Stomach (tissue), 9 donors: Measurements from ENCODE around the gene TOGARAM1. TPM values are rescaled to one million over a fixed set of nuclear protein-coding genes. Genes with fewer than 3 reads are reported as not detected.

ENCODE experiments used
- DNase-seq, 2 donors: peaks; one replicate each; pipeline versions ENCODE4 v3.0.0 to v3.0.0-alpha.2; 2013 to 2019
- H3K27ac ChIP-seq, 5 donors: fragments of 200-600 bp in 4 of 5; sonication (generic) in 4 of 5; one replicate each; pipeline ENCODE4 v1.5.1; 2013 to 2019; ENCODE audit warnings: mild to moderate bottlenecking in 1 of 5, moderate library complexity in 1 of 5
- H3K27me3 ChIP-seq, 3 donors: fragments of 200-600 bp; sonication (generic); one replicate each; pipeline ENCODE4 v1.5.1; 2017 to 2019; ENCODE audit warnings: mixed run types in 1 of 3
- H3K36me3 ChIP-seq, 4 donors: fragments of 200-600 bp; sonication (generic); 1 replicate in 3 of 4; 2 replicates in 1 of 4; pipeline ENCODE4 v1.5.1; 2016 to 2019
- H3K4me1 ChIP-seq, 4 donors: fragments of 200-600 bp; sonication (generic); one replicate each; pipeline ENCODE4 v1.5.1; 2016 to 2019
- H3K4me3 ChIP-seq, 4 donors: fragments of 200-600 bp; sonication (generic) in 3 of 4; one replicate each; pipeline ENCODE4 v1.5.1; 2016 to 2019; ENCODE audit warnings: mild to moderate bottlenecking in 1 of 4
- H3K9me3 ChIP-seq, 4 donors: fragments of 200-600 bp; sonication (generic); one replicate each; pipeline ENCODE4 v1.5.1; 2016 to 2019
- CTCF ChIP-seq, 7 experiments: fragments of 450-650 bp in 4 of 7; fragments of 200-600 bp in 3 of 7; sonication (generic) in 3 of 7; IDR thresholded peaks; one replicate each; pipeline ENCODE4 v1.5.1; 2016 to 2019; ENCODE audit warnings: antibody characterized with exemption in 7 of 7, control low read depth in 2 of 7, mild to moderate bottlenecking in 1 of 7
- EP300 ChIP-seq: sonication (generic); formaldehyde crosslinking; IDR thresholded peaks from one replicate; pipeline ENCODE4 v1.6.1; 2017; ENCODE audit warnings: antibody characterized with exemption
- POLR2A ChIP-seq, 4 donors: fragments of 450-650 bp; IDR thresholded peaks; one replicate each; pipeline ENCODE4 v1.6.1; 2016; ENCODE audit warnings: antibody characterized with exemption in 4 of 4, control low read depth in 2 of 4, mild to moderate bottlenecking in 1 of 4, moderate library complexity in 1 of 4
- POLR2AphosphoS5 ChIP-seq, 3 donors: sonication (generic); formaldehyde crosslinking; IDR thresholded peaks; one replicate each; pipeline ENCODE4 v1.6.1; 2016; ENCODE audit warnings: antibody characterized with exemption in 3 of 3
- WGBS, 5 donors: extraction: QIAGEN DNeasy Blood & Tissue Kit in 3 of 5; methylation state at CpG; one replicate each; pipeline versions ENCODE4 v1.1.5 to v1.1.7; 2013 to 2018; 5-methylcytosine and 5-hydroxymethylcytosine counted together
- intact Hi-C: fragments of 100-400 bp; cut with DNase I; formaldehyde crosslinking; loops from one replicate; pipeline ENCODE4 v1.15.1; 2023; ENCODE audit warnings: low total_unique reads
- polyA plus RNA-seq, 3 donors: library from polyadenylated mRNA; stranded (reverse); fragments of 200-250 nt; gene quantifications; one replicate each; pipeline ENCODE4 v1.2.3, GENCODE V29; 2013
- total RNA-seq, 5 donors: library from RNA; depleted of rRNA; stranded (reverse); fragments of >200 nt; gene quantifications; one replicate each; pipeline versions ENCODE4 v1.1.0 to v1.2.3, GENCODE V29; 2014 to 2016
- donor health status: healthy with polysubstance abuse.
- donor health status: Bipolar disorder and iron deficiency.
- donor health status: healthy.

TOGARAM1 gene
- total and polyA plus RNA-seq, 8 donors, result 2.6 to 58.0 (median 8.3) TPM

GRCh38 chr14:45057881-45058364, 95.9 kb downstream of the TOGARAM1 start:
- Histone ChIP-seq H3K9me3 (peaks cover 0 to 7% (median 3%) of the 10 kb centered on the region in 4 donors), H3K36me3 (peaks cover 0 to 58% (median 38%) of the 10 kb centered on the region in 4 donors), H3K4me3 (no peak overlapping the region), H3K27me3 (no peaks in the 10 kb centered on the region), H3K4me1 (no peaks in the 10 kb centered on the region), H3K27ac (no peak overlapping the region)
- no peak for DNase-seq
- no peak for TF ChIP-seq POLR2AphosphoS5 (IDR thresholded peaks at IDR 0.05)
- TF ChIP-seq POLR2A (IDR thresholded peaks at IDR 0.05), result no peak
- no peak for TF ChIP-seq EP300
- TF ChIP-seq CTCF (IDR thresholded peaks at IDR 0.05), result no peak
- intact Hi-C loops, result no loop called here

GRCh38 chr14:45060551-45060950, 98.6 kb downstream of the TOGARAM1 start:
- no peaks in the 10 kb centered on the region for H3K27me3 ChIP-seq
- peaks cover 0 to 32% (median 12%) of the 10 kb centered on the region in 4 donors for H3K36me3 ChIP-seq
- no peak for DNase-seq
- H3K4me3 ChIP-seq, result no peak overlapping the region
- H3K4me1 ChIP-seq, result peaks cover 0 to 7% (median 2%) of the 10 kb centered on the region in 4 donors
- TF ChIP-seq CTCF (IDR thresholded peaks at IDR 0.05) (no peak), POLR2AphosphoS5 (IDR thresholded peaks at IDR 0.05) (no peak), EP300 (no peak), POLR2A (IDR thresholded peaks at IDR 0.05) (no peak)
- H3K9me3 ChIP-seq, result peaks cover 0 to 7% (median 3%) of the 10 kb centered on the region in 4 donors
- intact Hi-C loops, result no loop called here
- H3K27ac ChIP-seq, result no peak overlapping the region

- peaks cover 0 to 17% (median 2%) of the 10 kb centered on the region in 4 donors for H3K4me1 ChIP-seq
- peaks cover 0 to 20% (median 17%) of the 10 kb centered on the region in 4 donors for H3K36me3 ChIP-seq
- no peaks in the 10 kb centered on the region for H3K9me3 ChIP-seq
- no peak overlapping the region for H3K27ac ChIP-seq
- H3K27me3 ChIP-seq, result no peaks in the 10 kb centered on the region
- H3K4me3 ChIP-seq, result no peak overlapping the region
- WGBS, 5 donors, result 57 to 82% (median 68%) methylated on average over 3 of the region's 3 CpGs
- no peak for DNase-seq
- TF ChIP-seq CTCF (IDR thresholded peaks at IDR 0.05) (no peak), POLR2AphosphoS5 (IDR thresholded peaks at IDR 0.05) (no peak), POLR2A (IDR thresholded peaks at IDR 0.05) (no peak)
- intact Hi-C loops, result no loop called here
Measured at GRCh38 chr14:45065540-45065939, 103.5 kb downstream of the TOGARAM1 start.

- intact Hi-C loops, result no loop called here
- Histone ChIP-seq H3K4me1 (peaks cover 0 to 17% (median 2%) of the 10 kb centered on the region in 4 donors), H3K27me3 (no peaks in the 10 kb centered on the region), H3K9me3 (no peaks in the 10 kb centered on the region), H3K36me3 (peaks cover 0 to 22% (median 20%) of the 10 kb centered on the region in 4 donors), H3K4me3 (no peak overlapping the region), H3K27ac (no peak overlapping the region)
- no peak for TF ChIP-seq POLR2A (IDR thresholded peaks at IDR 0.05)
- TF ChIP-seq CTCF (IDR thresholded peaks at IDR 0.05), result no peak
- TF ChIP-seq POLR2AphosphoS5 (IDR thresholded peaks at IDR 0.05), result no peak
- no peak for TF ChIP-seq EP300
- no peak for DNase-seq
- 74 to 88% (median 86%) methylated on average over 2 of the region's 2 CpGs for WGBS, 5 donors
Measured at GRCh38 chr14:45065956-45066355, 104.0 kb downstream of the TOGARAM1 start.
